Peyer's patch (tissue), 4 donors: ENCODE data around the gene LRG1.

ENCODE experiments used
- CTCF ChIP-seq, 6 experiments: fragments of 450-650 bp in 4 of 6; fragments of 200-600 bp in 2 of 6; sonication (generic) in 1 of 6; IDR thresholded peaks; one replicate each; pipeline ENCODE4 v1.5.1; 2017 to 2019; ENCODE audit warnings: antibody characterized with exemption in 6 of 6, mild to moderate bottlenecking in 3 of 6, moderate library complexity in 1 of 6
- POLR2A ChIP-seq, 2 donors: fragments of 450-650 bp; IDR thresholded peaks; one replicate each; pipeline ENCODE4 v1.5.1; 2017; ENCODE audit warnings: antibody characterized with exemption in 2 of 2, mild to moderate bottlenecking in 2 of 2, moderate library complexity in 2 of 2

GRCh38 chr19:4555657-4556561 is 16.1 kb upstream of the LRG1 start:
- TF ChIP-seq CTCF (IDR thresholded peaks at IDR 0.05), result no peak
- no peak for TF ChIP-seq POLR2A (IDR thresholded peaks at IDR 0.05)
